Measurements from ENCODE around the gene OR2A12.

DNA sequence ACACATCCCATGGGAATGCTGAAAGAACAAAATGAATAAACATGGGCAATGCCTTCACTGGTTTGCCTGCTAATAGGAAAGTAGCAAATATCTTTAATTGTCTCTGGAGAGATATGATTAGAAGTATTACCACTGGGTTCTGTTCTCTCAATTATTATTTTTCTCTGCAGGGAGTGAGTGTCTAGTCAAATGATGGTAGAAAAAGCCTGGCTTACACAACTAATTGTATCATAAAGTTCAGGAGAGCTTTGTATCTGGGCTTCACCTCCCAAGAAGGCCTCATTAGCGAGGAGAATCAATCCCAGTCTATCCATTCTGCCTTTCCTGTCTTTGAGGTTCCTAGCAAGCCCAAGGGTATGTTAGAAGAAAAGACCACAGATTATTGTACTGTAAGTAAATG is 36.8 kb downstream of the OR2A12 start, which contains the start of gene OR2A14:
- TF ChIP-seq, protein P1, sequence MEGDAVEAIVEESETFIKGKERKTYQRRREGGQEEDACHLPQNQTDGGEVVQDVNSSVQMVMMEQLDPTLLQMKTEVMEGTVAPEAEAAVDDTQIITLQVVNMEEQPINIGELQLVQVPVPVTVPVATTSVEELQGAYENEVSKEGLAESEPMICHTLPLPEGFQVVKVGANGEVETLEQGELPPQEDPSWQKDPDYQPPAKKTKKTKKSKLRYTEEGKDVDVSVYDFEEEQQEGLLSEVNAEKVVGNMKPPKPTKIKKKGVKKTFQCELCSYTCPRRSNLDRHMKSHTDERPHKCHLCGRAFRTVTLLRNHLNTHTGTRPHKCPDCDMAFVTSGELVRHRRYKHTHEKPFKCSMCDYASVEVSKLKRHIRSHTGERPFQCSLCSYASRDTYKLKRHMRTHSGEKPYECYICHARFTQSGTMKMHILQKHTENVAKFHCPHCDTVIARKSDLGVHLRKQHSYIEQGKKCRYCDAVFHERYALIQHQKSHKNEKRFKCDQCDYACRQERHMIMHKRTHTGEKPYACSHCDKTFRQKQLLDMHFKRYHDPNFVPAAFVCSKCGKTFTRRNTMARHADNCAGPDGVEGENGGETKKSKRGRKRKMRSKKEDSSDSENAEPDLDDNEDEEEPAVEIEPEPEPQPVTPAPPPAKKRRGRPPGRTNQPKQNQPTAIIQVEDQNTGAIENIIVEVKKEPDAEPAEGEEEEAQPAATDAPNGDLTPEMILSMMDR (IDR thresholded peaks at IDR 0.05) = no peak
- no peak for TF ChIP-seq POLR2A (IDR thresholded peaks at IDR 0.05)
